ENCODE measurements around the gene EVI2B. TPM values are rescaled to one million over a fixed set of nuclear protein-coding genes. Genes with fewer than 3 reads are reported as not detected.

EVI2B gene
- total RNA-seq, 2 experiments from 2014 or later, result 17.4 to 71.0 TPM

DNA sequence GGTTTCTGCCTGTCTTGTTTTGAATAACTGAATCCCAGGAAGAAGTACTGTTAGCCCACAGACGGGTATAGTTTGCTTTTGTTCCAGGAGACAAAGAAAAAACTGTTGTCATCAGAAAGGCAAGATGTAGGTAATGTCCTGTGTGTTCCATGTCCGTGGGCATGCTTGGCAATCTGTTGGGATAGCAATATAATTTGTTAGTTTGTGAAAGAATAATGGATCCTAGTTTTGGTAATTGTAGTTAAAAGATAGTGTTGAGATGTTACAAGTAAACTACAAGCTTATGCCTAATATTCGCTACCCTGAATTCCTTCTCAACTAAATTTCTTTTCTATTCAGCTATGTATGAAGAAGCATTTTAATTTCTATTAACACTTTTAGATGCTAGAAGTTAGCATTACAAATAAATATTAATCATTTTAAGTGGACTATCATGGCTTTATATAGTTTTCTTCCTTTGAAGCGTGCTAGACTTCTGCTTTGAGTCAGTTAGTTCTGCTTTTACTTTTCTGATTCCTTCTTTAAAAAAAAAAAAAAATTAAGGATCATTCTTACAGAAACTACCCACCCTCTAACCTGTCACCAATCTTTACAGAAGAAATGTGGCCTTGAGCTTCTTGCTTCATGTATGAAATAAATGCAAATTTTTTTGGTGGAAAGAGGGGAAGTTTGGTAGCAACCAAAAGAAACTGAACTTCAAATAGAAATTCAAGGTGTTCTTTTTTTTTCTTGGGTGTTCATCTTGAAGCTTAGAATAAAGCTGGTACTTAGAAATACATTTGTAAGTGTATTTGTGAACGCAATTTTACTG lies 5.2 kb upstream of the EVI2B start:
- BruUV-seq (replicated peaks), result TSS peak; percentile 89
- intact Hi-C loops (cut with micrococcal nuclease; ENCODE audit: unreplicated experiment), result loop anchor here (5.0 kb wide), 1 partner anchor 218 kb away; no protein-coding TSS in a partner anchor
- Histone ChIP-seq H2AFZ (ENCODE audit: low read length) (peak overlapping the region; percentile 36; the same call in 1 of the 2 replicates), H4K20me1 (ENCODE audit: insufficient read depth, low read length) (no peaks in the 10 kb centered on the region), H3K9me3 (ENCODE audit: low read length) (no peaks in the 10 kb centered on the region), H3K79me2 (ENCODE audit: insufficient read depth, low read depth, low read length) (peaks cover 80% of the 10 kb centered on the region), H3K27ac (ENCODE audit: low read depth, low read length, poor library complexity, severe bottlenecking) (peak overlapping the region; percentile 97), H3K4me1 (ENCODE audit: insufficient read depth, low read length, poor library complexity, severe bottlenecking) (peaks cover 48% of the 10 kb centered on the region), H3K4me2 (ENCODE audit: low read length) (peak overlapping the region; percentile 93), H3K9me2 (ENCODE audit: insufficient read depth, low read length) (no peaks in the 10 kb centered on the region), H3K36me3 (ENCODE audit: insufficient read depth, low read length) (peaks cover 6% of the 10 kb centered on the region; the same call in 1 of the 2 replicates), H3K4me3 (ENCODE audit: low read depth, low read length, poor library complexity, severe bottlenecking) (peak overlapping the region; percentile 77)
- CTCF ChIA-PET (ENCODE audit: unreplicated experiment), result no interaction called here
- no peak for TF ChIP-seq EZH2phosphoT487 (IDR thresholded peaks at IDR 0.05; ENCODE audit: borderline replicate concordance, low read depth, low read length)
- TF ChIP-seq, protein P1, sequence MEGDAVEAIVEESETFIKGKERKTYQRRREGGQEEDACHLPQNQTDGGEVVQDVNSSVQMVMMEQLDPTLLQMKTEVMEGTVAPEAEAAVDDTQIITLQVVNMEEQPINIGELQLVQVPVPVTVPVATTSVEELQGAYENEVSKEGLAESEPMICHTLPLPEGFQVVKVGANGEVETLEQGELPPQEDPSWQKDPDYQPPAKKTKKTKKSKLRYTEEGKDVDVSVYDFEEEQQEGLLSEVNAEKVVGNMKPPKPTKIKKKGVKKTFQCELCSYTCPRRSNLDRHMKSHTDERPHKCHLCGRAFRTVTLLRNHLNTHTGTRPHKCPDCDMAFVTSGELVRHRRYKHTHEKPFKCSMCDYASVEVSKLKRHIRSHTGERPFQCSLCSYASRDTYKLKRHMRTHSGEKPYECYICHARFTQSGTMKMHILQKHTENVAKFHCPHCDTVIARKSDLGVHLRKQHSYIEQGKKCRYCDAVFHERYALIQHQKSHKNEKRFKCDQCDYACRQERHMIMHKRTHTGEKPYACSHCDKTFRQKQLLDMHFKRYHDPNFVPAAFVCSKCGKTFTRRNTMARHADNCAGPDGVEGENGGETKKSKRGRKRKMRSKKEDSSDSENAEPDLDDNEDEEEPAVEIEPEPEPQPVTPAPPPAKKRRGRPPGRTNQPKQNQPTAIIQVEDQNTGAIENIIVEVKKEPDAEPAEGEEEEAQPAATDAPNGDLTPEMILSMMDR (conservative IDR thresholded peaks at IDR 0.05; ENCODE audit: low read length), result no peak
- POLR2A ChIA-PET, result interaction anchor here (0.6 to 2.7 kb wide), 11 partner anchors 8 to 508 kb away, joined by 3 to 71 read pairs (median 5); no protein-coding TSS in a partner anchor
- DNase-seq (ENCODE audit: low spot score), result peak; percentile 87

DNA sequence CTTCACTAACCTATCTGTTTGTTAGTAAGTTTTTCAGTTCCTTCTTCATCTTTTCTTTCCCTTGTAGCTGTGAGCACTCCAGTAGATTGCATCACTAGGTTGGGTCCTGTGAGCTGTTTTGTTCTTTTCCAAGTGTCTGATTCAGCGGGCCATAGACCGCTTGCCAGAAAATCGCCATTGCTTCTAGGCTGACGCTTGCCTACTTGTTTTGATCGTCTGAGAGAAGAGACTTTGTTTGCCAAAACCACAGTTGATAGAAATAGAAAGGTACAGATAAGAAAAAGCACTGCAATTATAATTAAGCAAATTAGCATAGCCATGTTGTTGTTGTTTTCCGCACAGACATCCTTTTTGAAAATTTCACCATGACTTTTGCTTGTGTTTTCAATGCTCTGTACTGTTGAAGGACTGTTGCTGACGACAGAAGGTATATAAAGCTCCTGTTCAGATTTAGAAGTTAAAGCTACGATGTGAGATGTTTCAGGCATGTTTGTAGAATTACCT lies 4.5 kb upstream of the EVI2B start:
- Histone ChIP-seq H3K9me3 (ENCODE audit: low read length) (no peaks in the 10 kb centered on the region), H3K9me2 (ENCODE audit: insufficient read depth, low read length) (no peaks in the 10 kb centered on the region), H3K4me3 (ENCODE audit: low read depth, low read length, poor library complexity, severe bottlenecking) (peak overlapping the region; percentile 77), H3K4me2 (ENCODE audit: low read length) (peak overlapping the region; percentile 93), H4K20me1 (ENCODE audit: insufficient read depth, low read length) (no peaks in the 10 kb centered on the region), H3K4me1 (ENCODE audit: insufficient read depth, low read length, poor library complexity, severe bottlenecking) (peaks cover 48% of the 10 kb centered on the region), H2AFZ (ENCODE audit: low read length) (peak overlapping the region; percentile 36; the same call in 1 of the 2 replicates), H3K79me2 (ENCODE audit: insufficient read depth, low read depth, low read length) (peaks cover 84% of the 10 kb centered on the region), H3K27ac (ENCODE audit: low read depth, low read length, poor library complexity, severe bottlenecking) (peak overlapping the region; percentile 97), H3K36me3 (ENCODE audit: insufficient read depth, low read length) (peaks cover 6% of the 10 kb centered on the region; the same call in 1 of the 2 replicates)
- BruUV-seq (replicated peaks), result no TSS peak
- ChIA-PET POLR2A (interaction anchor here (0.6 to 2.7 kb wide), 7 partner anchors 8 to 507 kb away, joined by 3 to 71 read pairs (median 5); no protein-coding TSS in a partner anchor), CTCF (ENCODE audit: unreplicated experiment) (no interaction called here)
- intact Hi-C loops (cut with micrococcal nuclease; ENCODE audit: unreplicated experiment), result loop anchor here (5.0 kb wide), 1 partner anchor 219 kb away; no protein-coding TSS in a partner anchor
- TF ChIP-seq EZH2phosphoT487 (IDR thresholded peaks at IDR 0.05; ENCODE audit: borderline replicate concordance, low read depth, low read length), result no peak
- TF ChIP-seq, protein P1 (conservative IDR thresholded peaks at IDR 0.05; ENCODE audit: low read length), result no peak
- DNase-seq (ENCODE audit: low spot score), result peak; percentile 87

All from OCI-LY7 (cell line).